ENCODE data around the gene GNS. TPM values are rescaled to one million over a fixed set of nuclear protein-coding genes. Genes with fewer than 3 reads are reported as not detected.

The GNS gene
- total RNA-seq, 1 donor from 2014 or later = 199 TPM

DNA sequence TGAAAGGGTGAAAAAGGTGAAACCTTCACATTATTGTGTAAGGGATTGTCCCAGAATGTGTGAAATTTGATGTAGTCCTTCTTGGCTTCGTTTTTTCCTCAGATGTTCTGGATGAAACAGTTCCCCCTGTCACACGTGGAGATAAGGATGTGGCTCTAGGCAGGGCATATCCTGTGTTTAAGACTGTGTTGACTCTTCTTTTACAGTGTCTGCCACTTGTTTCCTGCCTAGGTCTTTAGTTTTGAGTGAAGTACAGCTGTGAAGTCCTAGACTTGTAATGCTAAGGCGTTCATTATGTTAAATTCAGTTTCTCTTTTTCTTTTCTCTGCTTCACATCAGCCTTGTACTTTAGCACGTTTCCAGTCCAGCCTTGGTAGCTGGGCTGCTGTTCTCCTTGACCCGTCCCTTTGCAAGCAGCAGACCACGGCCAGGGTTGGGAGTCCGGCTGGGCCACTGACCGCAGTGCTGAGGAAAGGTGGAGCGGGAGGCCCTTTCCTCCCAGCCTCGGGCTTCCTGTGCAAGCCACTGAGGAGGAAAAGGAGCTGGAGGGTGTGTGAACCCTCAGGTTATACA lies 89.8 kb downstream of the GNS start:
- ATAC-seq (peak; percentile 41 to 60), DNase-seq (peak; percentile 64)
- Histone ChIP-seq H3K27ac (peak overlapping the region; percentile 78), H3K4me1 (peaks cover 100% of the 10 kb centered on the region), H3K4me3 (peak overlapping the region; percentile 35), H3K36me3 (no peaks in the 10 kb centered on the region), H3K9me3 (no peaks in the 10 kb centered on the region), H3K27me3 (ENCODE audit: low read depth) (no peaks in the 10 kb centered on the region)
- TF ChIP-seq, protein P1, sequence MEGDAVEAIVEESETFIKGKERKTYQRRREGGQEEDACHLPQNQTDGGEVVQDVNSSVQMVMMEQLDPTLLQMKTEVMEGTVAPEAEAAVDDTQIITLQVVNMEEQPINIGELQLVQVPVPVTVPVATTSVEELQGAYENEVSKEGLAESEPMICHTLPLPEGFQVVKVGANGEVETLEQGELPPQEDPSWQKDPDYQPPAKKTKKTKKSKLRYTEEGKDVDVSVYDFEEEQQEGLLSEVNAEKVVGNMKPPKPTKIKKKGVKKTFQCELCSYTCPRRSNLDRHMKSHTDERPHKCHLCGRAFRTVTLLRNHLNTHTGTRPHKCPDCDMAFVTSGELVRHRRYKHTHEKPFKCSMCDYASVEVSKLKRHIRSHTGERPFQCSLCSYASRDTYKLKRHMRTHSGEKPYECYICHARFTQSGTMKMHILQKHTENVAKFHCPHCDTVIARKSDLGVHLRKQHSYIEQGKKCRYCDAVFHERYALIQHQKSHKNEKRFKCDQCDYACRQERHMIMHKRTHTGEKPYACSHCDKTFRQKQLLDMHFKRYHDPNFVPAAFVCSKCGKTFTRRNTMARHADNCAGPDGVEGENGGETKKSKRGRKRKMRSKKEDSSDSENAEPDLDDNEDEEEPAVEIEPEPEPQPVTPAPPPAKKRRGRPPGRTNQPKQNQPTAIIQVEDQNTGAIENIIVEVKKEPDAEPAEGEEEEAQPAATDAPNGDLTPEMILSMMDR (IDR thresholded peaks at IDR 0.05) = no peak
- intact Hi-C loops (cut with DNase I) = no loop called here

DNA sequence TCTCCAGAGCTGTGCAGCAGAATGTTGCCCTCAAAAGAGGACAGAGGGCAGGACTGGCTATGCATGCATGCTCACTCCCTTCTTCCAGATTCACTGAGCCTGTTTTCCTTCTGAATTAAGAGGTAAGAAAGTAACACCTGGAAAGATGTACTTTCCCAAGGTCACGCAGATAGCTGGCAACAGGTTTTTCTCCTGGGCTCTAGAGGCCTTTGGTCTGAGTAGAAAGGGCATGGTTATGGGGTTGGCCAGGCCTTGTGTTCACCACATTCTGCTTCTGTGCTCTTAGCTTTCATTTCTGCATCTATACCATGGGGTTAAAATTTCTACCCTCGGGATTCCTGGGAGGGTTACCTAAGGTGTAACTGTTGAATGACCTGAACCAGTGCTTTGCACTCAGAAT lies 91.4 kb downstream of the GNS start:
- DNase-seq (no peak), ATAC-seq (no peak)
- intact Hi-C loops (cut with DNase I) = no loop called here
- no peak overlapping the region for H3K4me3 ChIP-seq
- peak overlapping the region; percentile 78 for H3K27ac ChIP-seq
- TF ChIP-seq, protein P1 (IDR thresholded peaks at IDR 0.05) = no peak
- no peaks in the 10 kb centered on the region for H3K36me3 ChIP-seq
- peaks cover 98% of the 10 kb centered on the region for H3K4me1 ChIP-seq
- H3K9me3 ChIP-seq = no peaks in the 10 kb centered on the region
- H3K27me3 ChIP-seq (ENCODE audit: low read depth) = no peaks in the 10 kb centered on the region

DNA sequence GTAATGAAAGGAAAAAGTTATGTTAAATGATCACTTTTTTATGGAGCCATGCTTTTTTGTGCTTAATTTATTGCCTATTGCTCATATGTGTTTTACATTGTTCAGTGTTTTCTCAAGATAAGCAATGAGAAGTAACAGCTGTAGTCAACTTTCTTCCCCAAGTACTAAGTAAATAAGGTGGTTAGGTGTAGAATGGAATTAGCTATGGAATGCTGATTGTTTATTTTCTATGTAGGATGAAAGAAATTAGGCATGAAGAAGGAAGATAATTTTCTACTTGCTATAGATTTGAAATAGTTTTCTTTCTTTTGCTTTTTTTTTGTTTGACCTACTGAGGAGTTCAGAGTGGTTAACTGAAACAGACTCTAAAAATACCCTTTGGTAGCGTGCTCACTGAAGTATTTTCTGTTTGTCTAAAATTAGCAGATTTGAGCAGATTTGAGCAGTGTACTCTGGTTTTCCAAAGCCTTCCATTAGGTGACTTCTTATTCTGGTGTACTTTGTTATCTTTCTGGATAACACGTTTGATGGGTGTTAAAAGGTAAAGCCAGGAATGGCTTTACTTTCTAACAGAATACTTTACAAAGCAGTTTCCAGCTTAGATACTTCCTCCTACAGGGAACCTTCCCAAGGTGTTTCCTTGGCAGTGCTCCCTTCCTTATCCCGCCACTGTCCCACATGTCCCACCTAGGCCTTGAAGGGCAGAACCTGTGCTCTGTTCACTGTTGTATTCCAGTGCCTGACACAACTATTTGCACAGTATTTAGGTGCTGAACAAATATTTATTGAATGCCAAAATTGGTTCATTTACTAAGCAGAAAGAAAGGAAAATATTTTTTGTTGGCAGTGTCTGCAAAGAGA lies 92.9 kb downstream of the GNS start:
- H3K27ac ChIP-seq = peak overlapping the region; percentile 61
- H3K4me1 ChIP-seq = peaks cover 88% of the 10 kb centered on the region
- no peaks in the 10 kb centered on the region for H3K36me3 ChIP-seq
- DNase-seq = no peak
- H3K4me3 ChIP-seq = no peak overlapping the region
- peak in 1 of 2 donors; percentile 51 for ATAC-seq
- intact Hi-C loops (cut with DNase I) = no loop called here
- no peaks in the 10 kb centered on the region for H3K9me3 ChIP-seq
- TF ChIP-seq, protein P1 (IDR thresholded peaks at IDR 0.05) = no peak
- H3K27me3 ChIP-seq (ENCODE audit: low read depth) = no peaks in the 10 kb centered on the region

DNA sequence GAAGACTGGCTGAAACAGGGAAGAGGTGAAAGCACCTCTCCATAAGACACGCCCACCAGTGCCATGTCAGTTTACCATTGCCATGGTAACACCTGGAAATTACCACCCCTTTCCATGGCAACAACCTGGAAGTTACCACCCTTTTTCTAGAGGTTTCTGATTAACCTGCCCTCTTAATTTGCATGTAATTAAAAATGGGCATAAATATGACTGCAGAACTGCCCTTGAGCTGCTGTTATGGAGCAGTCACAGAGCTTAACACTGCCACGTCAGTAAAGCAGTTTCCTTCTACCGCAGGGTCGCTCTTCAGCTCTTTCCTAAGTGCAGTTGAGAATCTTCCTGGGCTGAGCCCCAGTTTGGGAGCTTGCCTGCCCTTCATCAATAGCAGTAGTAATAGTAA lies 93.7 kb downstream of the GNS start:
- ATAC-seq (peak; percentile 11 to 23), DNase-seq (no peak)
- TF ChIP-seq, protein P1 (IDR thresholded peaks at IDR 0.05) = no peak
- intact Hi-C loops (cut with DNase I) = no loop called here
- Histone ChIP-seq H3K4me3 (no peak overlapping the region), H3K9me3 (no peaks in the 10 kb centered on the region), H3K27me3 (ENCODE audit: low read depth) (no peaks in the 10 kb centered on the region), H3K27ac (peak overlapping the region; percentile 61), H3K4me1 (peaks cover 80% of the 10 kb centered on the region), H3K36me3 (no peaks in the 10 kb centered on the region)

Other genes with a start within 250 kb of the GNS start
- gene RASSF3, start 148.9 kb downstream of the GNS start, total RNA-seq = 82.7 TPM
- gene TBC1D30, start 65.2 kb upstream of the GNS start, total RNA-seq = 11.5 TPM

Measured in lower lobe of right lung (tissue), 2 donors.